Smooth muscle cell (in vitro differentiated cells): ENCODE results near the gene GPR17. TPM values are rescaled to one million over a fixed set of nuclear protein-coding genes. Genes with fewer than 3 reads are reported as not detected.

ENCODE experiments used
- DNase-seq: peaks from one replicate; lab custom pipeline; 2025; ENCODE audit not compliant: unreplicated experiment; lab: John Stamatoyannopoulos, UW
- H2AFZ ChIP-seq: fragments of 200-600 bp; sonication (generic); 2 replicates; pipeline ENCODE4 v1.6.0; 2016; ENCODE audit warnings: antibody characterized with exemption, low read depth, mild to moderate bottlenecking
- H3F3A ChIP-seq: fragments of 200-600 bp; sonication (generic); 2 replicates; pipeline ENCODE4 v1.6.0; 2017; ENCODE audit warnings: antibody characterized with exemption, low read depth
- H3K27ac ChIP-seq: fragments of 200-600 bp; sonication (generic); 2 replicates; pipeline ENCODE4 v1.5.1; 2016; ENCODE audit warnings: low read depth, mild to moderate bottlenecking
- H3K27me3 ChIP-seq: fragments of 200-600 bp; sonication (generic); 2 replicates; pipeline ENCODE4 v1.6.1; 2016; ENCODE audit warnings: low read depth, mild to moderate bottlenecking
- H3K36me3 ChIP-seq: fragments of 200-600 bp; sonication (generic); 2 replicates; pipeline ENCODE4 v1.5.1; 2016; ENCODE audit warnings: low read depth
- H3K4me1 ChIP-seq: fragments of 200-600 bp; sonication (generic); 2 replicates; pipeline ENCODE4 v1.5.1; 2016; ENCODE audit warnings: low read depth
- H3K4me2 ChIP-seq: fragments of 200-600 bp; sonication (generic); 2 replicates; pipeline ENCODE4 v1.6.0; 2016; ENCODE audit warnings: mild to moderate bottlenecking
- H3K4me3 ChIP-seq: fragments of 200-600 bp; sonication (generic); 2 replicates; pipeline ENCODE4 v1.5.1; 2016; ENCODE audit warnings: mild to moderate bottlenecking
- H3K79me2 ChIP-seq: fragments of 200-600 bp; sonication (generic); 2 replicates; pipeline ENCODE4 v1.6.0; 2016; ENCODE audit warnings: low read depth, mild to moderate bottlenecking
- H3K9ac ChIP-seq: fragments of 200-600 bp; sonication (generic); 2 replicates; pipeline ENCODE4 v1.6.0; 2016; ENCODE audit warnings: low read depth
- H3K9me3 ChIP-seq: fragments of 200-600 bp; sonication (generic); replicated peaks from 2 replicates; pipeline ENCODE4 v1.5.1; 2016; ENCODE audit warnings: low read depth
- H4K20me1 ChIP-seq: fragments of 200-600 bp; sonication (generic); 2 replicates; pipeline ENCODE4 v1.6.0; 2016; ENCODE audit warnings: low read depth
- CTCF ChIP-seq: fragments of 200-600 bp; sonication (generic); IDR thresholded peaks from 2 replicates; pipeline ENCODE4 v1.5.1; 2017; ENCODE audit warnings: borderline replicate concordance, mild to moderate bottlenecking, antibody characterized with exemption; ENCODE audit not compliant: insufficient read depth, poor library complexity, severe bottlenecking
- WGBS: methylation state at CpG from one replicate; pipeline ENCODE4 v1.1.7; 2016; ENCODE audit warnings: low lambda C conversion rate; 5-methylcytosine and 5-hydroxymethylcytosine counted together
- polyA plus RNA-seq: library from polyadenylated mRNA; unstranded; fragments of >200 nt; fragmentation: Nextera tagmentation; extraction: Ambion mirVana; gene quantifications from 2 replicates; pipeline ENCODE4 v1.2.1, GENCODE V29; 2016
- total RNA-seq: library from RNA; depleted of rRNA; stranded (reverse); fragments of >200 nt; gene quantifications from 2 replicates; pipeline ENCODE4 v1.2.3, GENCODE V29; 2014

The GPR17 gene
- total and polyA plus RNA-seq, 2 experiments from 2014 or later = not detected

GRCh38 chr2:127697482-127698180 lies 51.7 kb downstream of the GPR17 start:
- Histone ChIP-seq H2AFZ (no peak overlapping the region), H3K27me3 (no peaks in the 10 kb centered on the region), H3K27ac (no peak overlapping the region), H3K79me2 (peaks cover 4% of the 10 kb centered on the region), H3K4me3 (no peak overlapping the region), H3F3A (peaks cover 5% of the 10 kb centered on the region), H4K20me1 (no peaks in the 10 kb centered on the region), H3K9me3 (no peaks in the 10 kb centered on the region), H3K36me3 (no peaks in the 10 kb centered on the region), H3K4me1 (peaks cover 11% of the 10 kb centered on the region), H3K9ac (no peak overlapping the region), H3K4me2 (no peak overlapping the region)
- TF ChIP-seq CTCF = no peak
- 95% methylated on average over 21 of the region's 21 CpGs for WGBS
- DNase-seq = no peak

GRCh38 chr2:127698553-127699355 lies 52.8 kb downstream of the GPR17 start:
- Histone ChIP-seq H4K20me1 (no peaks in the 10 kb centered on the region), H3K27me3 (no peaks in the 10 kb centered on the region), H3K36me3 (no peaks in the 10 kb centered on the region), H2AFZ (no peak overlapping the region), H3K79me2 (peaks cover 15% of the 10 kb centered on the region), H3K27ac (no peak overlapping the region), H3K4me3 (no peak overlapping the region), H3F3A (peaks cover 12% of the 10 kb centered on the region), H3K9me3 (no peaks in the 10 kb centered on the region), H3K4me2 (no peak overlapping the region), H3K4me1 (peaks cover 18% of the 10 kb centered on the region), H3K9ac (no peak overlapping the region)
- no peak for TF ChIP-seq CTCF
- WGBS = 98% methylated on average over 27 of the region's 27 CpGs
- DNase-seq = no peak

- DNase-seq = no peak
- peaks cover 16% of the 10 kb centered on the region for H3K79me2 ChIP-seq
Observed at GRCh38 chr2:127700527-127701192, 54.7 kb downstream of the GPR17 start.

More at GRCh38 chr2:127700527-127701192, 54.7 kb downstream of the GPR17 start:
- Histone ChIP-seq H3K27ac (peak overlapping the region; percentile 90), H3K4me3 (peak overlapping the region; percentile 70), H3K9ac (peak overlapping the region; percentile 83), H2AFZ (peak overlapping the region; percentile 86), H3K4me1 (peaks cover 18% of the 10 kb centered on the region), H4K20me1 (no peaks in the 10 kb centered on the region), H3K4me2 (peak overlapping the region; percentile 91), H3K27me3 (no peaks in the 10 kb centered on the region), H3K36me3 (no peaks in the 10 kb centered on the region), H3K9me3 (no peaks in the 10 kb centered on the region), H3F3A (peaks cover 18% of the 10 kb centered on the region)
- 42% methylated on average over 17 of the region's 17 CpGs for WGBS
- TF ChIP-seq CTCF = no peak
